Stromal cell of bone marrow (primary cell): ENCODE measurements around the gene TFPT.

Source experiments
- DNase-seq: peaks from one replicate; pipeline ENCODE4 v3.0.0-alpha.2; 2012; ENCODE audit warnings: low read depth

TFPT gene

DNA sequence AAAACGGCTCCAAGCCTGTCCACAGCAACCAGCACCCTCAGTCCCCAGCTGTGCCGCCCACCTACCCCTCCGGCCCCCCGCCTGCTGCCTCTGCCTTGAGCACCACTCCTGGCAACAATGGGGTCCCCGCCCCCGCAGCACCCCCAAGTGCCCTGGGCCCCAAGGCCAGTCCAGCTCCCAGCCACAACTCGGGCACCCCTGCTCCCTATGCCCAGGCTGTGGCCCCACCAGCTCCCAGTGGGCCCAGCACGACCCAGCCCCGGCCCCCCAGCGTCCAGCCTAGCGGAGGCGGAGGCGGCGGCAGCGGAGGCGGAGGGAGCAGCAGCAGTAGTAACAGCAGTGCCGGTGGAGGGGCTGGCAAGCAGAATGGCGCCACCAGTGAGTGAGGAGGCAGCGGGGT, 32.7 kb upstream of the TFPT start:
- no peak for DNase-seq

GRCh38 chr19:54147676-54148075, 32.2 kb upstream of the TFPT start:
- DNase-seq = no peak

- no peak for DNase-seq
Observed at GRCh38 chr19:54145541-54146158, 30.2 kb upstream of the TFPT start.

DNA sequence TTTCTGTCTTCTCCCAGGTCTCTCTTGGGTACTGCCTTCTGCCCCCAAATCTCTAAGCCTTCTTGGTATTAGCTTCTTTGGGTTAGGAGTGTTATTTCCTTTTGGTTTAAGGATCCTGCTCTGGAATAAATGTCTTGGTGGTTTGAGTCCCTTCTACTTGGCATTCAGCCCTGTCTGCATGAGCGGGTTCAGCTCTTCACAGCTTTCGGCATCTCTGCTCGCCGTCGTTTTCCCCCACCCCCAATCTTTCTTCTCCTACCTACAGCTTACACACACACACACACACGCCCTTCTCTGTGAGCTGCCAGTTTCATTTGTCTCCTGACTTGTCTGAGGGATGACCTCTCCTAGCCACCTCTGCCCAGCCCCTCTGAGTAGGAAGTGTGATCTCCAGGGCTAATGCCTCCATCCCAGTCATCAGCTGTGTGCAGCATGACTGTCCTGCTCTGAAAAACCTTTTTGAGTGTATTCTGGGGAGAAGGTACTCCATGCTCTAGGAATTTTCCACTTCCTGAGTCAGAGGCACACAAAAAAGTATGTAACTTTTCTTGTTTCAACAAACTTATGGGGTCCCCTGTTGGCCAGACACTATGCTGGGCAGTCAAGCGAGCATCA, 26.8 kb upstream of the TFPT start:
- DNase-seq = no peak

GRCh38 chr19:54141356-54141755, 25.9 kb upstream of the TFPT start:
- no peak for DNase-seq

GRCh38 chr19:54138489-54139256, 23.2 kb upstream of the TFPT start:
- no peak for DNase-seq

- no peak for DNase-seq
Observed at GRCh38 chr19:54137699-54138488, 22.4 kb upstream of the TFPT start, which contains the start of gene CNOT3. TSS of gene CNOT3 (plus strand) at chr19:54137762. CDS start at chr19:54142979, 5,217 bp downstream.

DNA sequence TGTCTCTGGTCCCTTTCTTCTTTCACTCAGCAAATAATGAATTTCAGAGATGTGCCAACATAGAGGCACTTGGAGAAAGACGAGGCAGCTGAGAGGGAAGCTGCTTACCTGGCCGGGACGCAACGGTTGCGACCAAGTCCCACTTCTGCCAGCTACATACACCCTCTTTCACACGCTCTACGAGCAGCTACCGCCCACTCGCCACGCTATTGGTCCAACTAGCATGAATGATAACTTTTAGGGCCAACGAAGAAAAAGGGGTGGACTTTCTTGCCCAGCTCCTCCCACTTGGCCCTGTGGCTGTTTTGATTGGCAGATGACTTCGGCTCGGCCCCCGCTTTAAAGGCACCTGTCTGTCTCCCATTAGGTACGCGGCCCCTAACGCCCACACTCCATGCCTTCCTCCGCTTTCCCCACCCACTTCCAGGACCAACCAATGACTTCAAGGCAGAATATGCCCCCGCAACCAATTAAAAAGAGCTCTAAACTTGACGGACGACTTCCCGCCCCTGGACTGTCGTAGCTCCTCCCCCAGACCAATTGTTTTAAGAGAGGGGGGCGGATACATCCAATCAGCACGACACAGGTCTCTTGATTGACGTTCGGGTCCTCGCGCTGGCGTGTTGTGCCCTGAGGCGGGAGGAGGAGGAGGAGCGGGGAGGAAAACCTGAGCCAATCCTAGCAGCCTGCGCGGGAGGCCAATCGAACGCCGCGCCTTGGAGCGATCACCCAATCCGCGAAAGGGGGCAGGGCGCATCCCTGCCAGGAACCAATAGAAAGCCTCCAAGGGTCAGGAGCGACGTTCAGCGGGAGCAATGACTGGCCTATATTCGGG, 21.6 kb upstream of the TFPT start:
- peak; percentile 100 for DNase-seq

GRCh38 chr19:54136086-54136863, 20.8 kb upstream of the TFPT start:
- no peak for DNase-seq

GRCh38 chr19:54133957-54134590, 18.6 kb upstream of the TFPT start:
- DNase-seq = no peak

DNA sequence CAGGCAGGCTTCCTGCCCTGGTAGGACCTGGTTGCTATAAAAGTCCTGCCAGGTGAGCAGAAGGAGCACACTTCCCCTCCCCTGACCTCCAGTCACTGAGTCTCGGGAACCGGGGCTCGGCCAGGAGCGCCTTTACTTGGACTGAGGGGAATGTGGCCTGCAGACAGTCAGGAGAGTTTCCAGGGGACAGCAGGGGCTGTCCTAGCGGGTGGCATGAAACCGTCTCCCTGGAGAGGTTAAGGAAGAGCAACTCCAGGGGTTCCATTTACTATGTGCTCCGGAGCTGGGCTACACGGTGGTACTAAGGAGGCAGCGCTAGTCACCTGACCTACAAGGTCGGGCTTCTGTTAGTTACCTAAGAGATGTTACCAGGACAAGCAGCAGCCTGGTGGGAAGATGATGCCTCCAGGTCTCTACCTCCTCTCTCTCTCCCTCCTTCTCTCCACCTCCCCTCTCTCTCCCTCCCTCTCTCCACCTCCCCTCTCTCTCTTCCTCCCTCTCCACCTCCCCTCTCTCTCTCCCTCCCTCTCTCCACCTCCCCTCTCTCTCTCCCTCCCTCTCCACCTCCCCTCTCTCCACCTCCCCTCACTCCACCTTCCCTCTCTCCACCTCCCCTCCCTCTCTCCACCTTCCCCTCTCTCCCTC, 18.0 kb upstream of the TFPT start:
- no peak for DNase-seq

DNA sequence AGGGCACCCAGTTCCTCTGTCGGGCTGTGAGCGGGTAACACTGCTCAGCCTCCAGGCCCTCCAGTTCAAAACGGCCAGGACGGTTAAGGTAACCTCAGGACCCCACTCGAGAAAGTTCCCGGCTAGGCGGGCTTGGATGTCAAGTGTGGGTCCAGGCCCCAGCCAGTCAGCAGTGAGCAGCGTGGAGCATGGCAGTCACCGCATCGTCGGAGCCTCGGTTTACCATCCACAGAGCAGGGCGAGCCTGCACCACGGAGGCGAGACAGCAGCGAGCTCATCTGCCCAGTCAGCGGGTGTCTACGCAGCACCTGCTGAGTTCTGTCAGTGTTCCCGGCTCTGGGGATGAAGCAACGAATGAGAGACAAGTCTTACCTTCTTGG, 14.2 kb upstream of the TFPT start:
- DNase-seq = no peak

- no peak for DNase-seq
Observed at GRCh38 chr19:54128796-54129616, 13.5 kb upstream of the TFPT start.

GRCh38 chr19:54128441-54128725, 12.9 kb upstream of the TFPT start:
- DNase-seq = no peak

DNA sequence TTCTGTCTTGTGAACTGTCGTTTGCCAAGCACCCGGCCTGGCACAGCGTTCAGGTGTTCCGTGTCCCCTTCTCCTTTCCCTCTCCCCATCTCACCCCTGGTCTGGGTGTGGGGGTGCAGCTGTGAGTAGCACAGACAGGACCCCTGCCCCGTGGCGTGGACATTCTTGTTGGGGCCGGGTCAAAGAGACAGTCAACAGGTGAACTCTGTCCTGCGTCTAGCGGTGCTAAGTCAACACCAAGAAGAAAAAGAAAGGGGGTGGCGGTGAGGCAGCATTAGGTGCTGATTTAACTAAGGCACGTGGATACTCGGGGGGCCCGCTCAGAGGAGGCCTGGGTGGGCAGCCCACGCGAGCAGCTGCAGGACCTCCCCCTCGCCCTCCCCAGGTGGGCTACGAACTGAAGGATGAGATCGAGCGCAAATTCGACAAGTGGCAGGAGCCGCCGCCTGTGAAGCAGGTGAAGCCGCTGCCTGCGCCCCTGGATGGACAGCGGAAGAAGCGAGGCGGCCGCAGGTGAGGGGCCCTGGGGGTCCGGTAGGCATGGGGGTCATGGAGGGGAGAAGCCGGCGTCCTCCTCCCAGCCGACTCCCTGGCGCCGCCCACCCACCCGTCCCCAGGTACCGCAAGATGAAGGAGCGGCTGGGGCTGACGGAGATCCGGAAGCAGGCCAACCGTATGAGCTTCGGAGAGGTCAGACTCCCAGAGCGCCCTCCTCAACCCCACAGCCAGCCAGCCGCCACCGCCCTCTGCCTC, 12.4 kb upstream of the TFPT start:
- no peak for DNase-seq

- DNase-seq = no peak
Observed at GRCh38 chr19:54125713-54126112, 10.3 kb upstream of the TFPT start.

DNA sequence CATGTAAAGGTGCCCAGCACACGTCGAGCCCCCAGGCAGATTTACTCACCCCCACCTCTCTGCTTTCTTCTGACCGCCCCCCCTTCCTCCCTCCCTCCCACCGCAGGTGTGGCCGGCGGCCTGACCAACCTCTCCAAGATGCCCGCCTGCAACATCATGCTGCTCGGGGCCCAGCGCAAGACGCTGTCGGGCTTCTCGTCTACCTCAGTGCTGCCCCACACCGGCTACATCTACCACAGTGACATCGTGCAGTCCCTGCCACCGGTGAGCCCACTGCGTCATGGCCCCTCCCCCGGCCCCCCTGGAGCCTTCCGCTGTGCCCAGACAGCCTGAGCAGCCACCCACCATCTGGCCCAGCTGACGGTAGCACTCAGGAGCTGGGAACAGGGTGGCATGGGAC, 8.9 kb upstream of the TFPT start:
- no peak for DNase-seq

DNA sequence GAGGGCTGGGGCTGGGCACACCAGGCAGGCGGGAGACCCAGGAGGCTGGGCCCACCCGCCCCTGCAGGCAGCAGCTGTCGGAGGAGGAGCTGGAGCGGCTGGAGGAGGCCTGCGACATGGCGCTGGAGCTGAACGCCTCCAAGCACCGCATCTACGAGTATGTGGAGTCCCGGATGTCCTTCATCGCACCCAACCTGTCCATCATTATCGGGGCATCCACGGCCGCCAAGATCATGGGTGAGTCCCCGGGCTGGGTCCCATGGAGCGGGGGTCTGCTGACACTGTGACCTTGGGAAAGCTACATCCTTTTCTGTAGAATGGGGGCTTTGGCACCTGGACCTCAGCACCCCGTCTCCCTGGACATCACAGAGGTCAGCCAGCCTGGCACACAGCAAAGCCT, 8.2 kb upstream of the TFPT start:
- no peak for DNase-seq
